Measurements from ENCODE around the gene GDF10. TPM values are rescaled to one million over a fixed set of nuclear protein-coding genes. Genes with fewer than 3 reads are reported as not detected.

GDF10 gene
- total RNA-seq, 1 experiment from 2014 or later, result not detected

- CTCF ChIA-PET, result no interaction called here
- TF ChIP-seq, protein P1, sequence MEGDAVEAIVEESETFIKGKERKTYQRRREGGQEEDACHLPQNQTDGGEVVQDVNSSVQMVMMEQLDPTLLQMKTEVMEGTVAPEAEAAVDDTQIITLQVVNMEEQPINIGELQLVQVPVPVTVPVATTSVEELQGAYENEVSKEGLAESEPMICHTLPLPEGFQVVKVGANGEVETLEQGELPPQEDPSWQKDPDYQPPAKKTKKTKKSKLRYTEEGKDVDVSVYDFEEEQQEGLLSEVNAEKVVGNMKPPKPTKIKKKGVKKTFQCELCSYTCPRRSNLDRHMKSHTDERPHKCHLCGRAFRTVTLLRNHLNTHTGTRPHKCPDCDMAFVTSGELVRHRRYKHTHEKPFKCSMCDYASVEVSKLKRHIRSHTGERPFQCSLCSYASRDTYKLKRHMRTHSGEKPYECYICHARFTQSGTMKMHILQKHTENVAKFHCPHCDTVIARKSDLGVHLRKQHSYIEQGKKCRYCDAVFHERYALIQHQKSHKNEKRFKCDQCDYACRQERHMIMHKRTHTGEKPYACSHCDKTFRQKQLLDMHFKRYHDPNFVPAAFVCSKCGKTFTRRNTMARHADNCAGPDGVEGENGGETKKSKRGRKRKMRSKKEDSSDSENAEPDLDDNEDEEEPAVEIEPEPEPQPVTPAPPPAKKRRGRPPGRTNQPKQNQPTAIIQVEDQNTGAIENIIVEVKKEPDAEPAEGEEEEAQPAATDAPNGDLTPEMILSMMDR (IDR thresholded peaks at IDR 0.05; ENCODE audit: unreplicated experiment), result no peak
- no peak overlapping the region for H3K4me3 Mint-ChIP-seq (ENCODE audit: low read depth, unreplicated experiment)
- no TSS peak for BruUV-seq (replicated peaks)
- peaks cover 5% of the 10 kb centered on the region for H3K9me3 Mint-ChIP-seq (ENCODE audit: low read depth, unreplicated experiment)
- H3K27ac Mint-ChIP-seq (ENCODE audit: unreplicated experiment), result no peak overlapping the region
- peaks cover 81% of the 10 kb centered on the region for H3K27me3 Mint-ChIP-seq (ENCODE audit: unreplicated experiment)
- no peak for DNase-seq
- intact Hi-C loops (cut with micrococcal nuclease; ENCODE audit: unreplicated experiment), result no loop called here
- H3K36me3 Mint-ChIP-seq (ENCODE audit: insufficient read depth, unreplicated experiment), result no peaks in the 10 kb centered on the region
- H3K4me1 Mint-ChIP-seq (ENCODE audit: low read depth, unreplicated experiment), result no peaks in the 10 kb centered on the region
Observed at GRCh38 chr10:47266602-47267001, 33.4 kb upstream of the GDF10 start.

GRCh38 chr10:47268696-47269095 is 31.3 kb upstream of the GDF10 start:
- Mint-ChIP-seq H3K9me3 (ENCODE audit: low read depth, unreplicated experiment) (peaks cover 7% of the 10 kb centered on the region), H3K4me1 (ENCODE audit: low read depth, unreplicated experiment) (no peaks in the 10 kb centered on the region), H3K4me3 (ENCODE audit: low read depth, unreplicated experiment) (no peak overlapping the region), H3K27ac (ENCODE audit: unreplicated experiment) (no peak overlapping the region), H3K36me3 (ENCODE audit: insufficient read depth, unreplicated experiment) (no peaks in the 10 kb centered on the region), H3K27me3 (ENCODE audit: unreplicated experiment) (peaks cover 87% of the 10 kb centered on the region)
- intact Hi-C loops (cut with micrococcal nuclease; ENCODE audit: unreplicated experiment), result no loop called here
- TF ChIP-seq, protein P1 (IDR thresholded peaks at IDR 0.05; ENCODE audit: unreplicated experiment), result no peak
- no peak for DNase-seq
- CTCF ChIA-PET, result interaction anchor here (1.5 kb wide), 1 partner anchor 221 kb away, joined by 3 read pairs; no protein-coding TSS in a partner anchor
- no TSS peak for BruUV-seq (replicated peaks)

- no peak overlapping the region for H3K27ac Mint-ChIP-seq (ENCODE audit: unreplicated experiment)
Observed at GRCh38 chr10:47269294-47269693, 30.7 kb upstream of the GDF10 start.

GRCh38 chr10:47276071-47276470 is 23.9 kb upstream of the GDF10 start:
- no TSS peak for BruUV-seq (replicated peaks)

More at GRCh38 chr10:47269294-47269693, 30.7 kb upstream of the GDF10 start:
- CTCF ChIA-PET, result interaction anchor here (0.7 to 1.5 kb wide), 2 partner anchors 48 to 222 kb away, joined by 3 read pairs; no protein-coding TSS in a partner anchor
- DNase-seq, result no peak
- intact Hi-C loops (cut with micrococcal nuclease; ENCODE audit: unreplicated experiment), result no loop called here
- no peaks in the 10 kb centered on the region for H3K36me3 Mint-ChIP-seq (ENCODE audit: insufficient read depth, unreplicated experiment)
- TF ChIP-seq, protein P1 (IDR thresholded peaks at IDR 0.05; ENCODE audit: unreplicated experiment), result no peak
- peaks cover 87% of the 10 kb centered on the region for H3K27me3 Mint-ChIP-seq (ENCODE audit: unreplicated experiment)
- H3K9me3 Mint-ChIP-seq (ENCODE audit: low read depth, unreplicated experiment), result peaks cover 5% of the 10 kb centered on the region
- H3K4me1 Mint-ChIP-seq (ENCODE audit: low read depth, unreplicated experiment), result no peaks in the 10 kb centered on the region
- no peak overlapping the region for H3K4me3 Mint-ChIP-seq (ENCODE audit: low read depth, unreplicated experiment)
- no TSS peak for BruUV-seq (replicated peaks)

More at GRCh38 chr10:47276071-47276470, 23.9 kb upstream of the GDF10 start:
- Mint-ChIP-seq H3K4me1 (ENCODE audit: low read depth, unreplicated experiment) (no peaks in the 10 kb centered on the region), H3K36me3 (ENCODE audit: insufficient read depth, unreplicated experiment) (no peaks in the 10 kb centered on the region), H3K9me3 (ENCODE audit: low read depth, unreplicated experiment) (peaks cover 5% of the 10 kb centered on the region), H3K4me3 (ENCODE audit: low read depth, unreplicated experiment) (no peak overlapping the region), H3K27me3 (ENCODE audit: unreplicated experiment) (peaks cover 82% of the 10 kb centered on the region), H3K27ac (ENCODE audit: unreplicated experiment) (no peak overlapping the region)
- TF ChIP-seq, protein P1 (IDR thresholded peaks at IDR 0.05; ENCODE audit: unreplicated experiment), result no peak
- intact Hi-C loops (cut with micrococcal nuclease; ENCODE audit: unreplicated experiment), result no loop called here
- DNase-seq, result no peak
- CTCF ChIA-PET, result no interaction called here

Data from Calu3 (cell line).